AG09309 (cell line): ENCODE measurements around the gene RABGAP1.

ENCODE experiments used
- DNase-seq: peaks from one replicate; pipeline ENCODE4 v3.0.0-alpha.2; 2010; ENCODE audit warnings: low read depth
- H3K4me3 ChIP-seq: 2 replicates; pipeline ENCODE4 v1.5.1; 2011; ENCODE audit warnings: mild to moderate bottlenecking, low read depth, low read length, moderate library complexity; ENCODE audit not compliant: control insufficient read depth
- TF ChIP-seq, protein P1 (sequence below): IDR thresholded peaks from 2 replicates; pipeline ENCODE4 v1.5.1; 2011; ENCODE audit warnings: mild to moderate bottlenecking, low read depth, low read length, inconsistent platforms; ENCODE audit not compliant: insufficient read depth, control insufficient read depth; ENCODE audit errors: missing control alignments

RABGAP1 gene

DNA sequence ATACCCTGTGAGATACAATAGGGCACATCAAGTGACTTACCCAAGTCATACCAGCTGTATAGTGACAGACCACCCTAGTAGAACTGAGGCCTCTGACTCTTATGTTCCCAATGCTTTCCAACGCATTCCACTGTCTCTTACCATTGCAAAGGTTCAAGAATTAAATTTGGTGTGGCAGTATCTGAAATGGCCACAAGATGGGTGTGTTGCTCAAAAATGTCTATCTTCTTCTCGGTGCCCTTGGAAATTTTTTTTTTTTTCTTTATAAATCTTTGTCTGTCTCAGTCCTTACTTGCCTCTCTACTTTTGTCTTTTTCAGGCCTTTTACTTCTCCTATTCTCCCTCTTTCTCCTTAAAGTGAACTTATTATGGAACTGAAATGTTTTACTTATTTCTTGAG lies 141.0 kb downstream of the RABGAP1 start:
- no peak for DNase-seq
- no peak overlapping the region for H3K4me3 ChIP-seq
- TF ChIP-seq, protein P1, sequence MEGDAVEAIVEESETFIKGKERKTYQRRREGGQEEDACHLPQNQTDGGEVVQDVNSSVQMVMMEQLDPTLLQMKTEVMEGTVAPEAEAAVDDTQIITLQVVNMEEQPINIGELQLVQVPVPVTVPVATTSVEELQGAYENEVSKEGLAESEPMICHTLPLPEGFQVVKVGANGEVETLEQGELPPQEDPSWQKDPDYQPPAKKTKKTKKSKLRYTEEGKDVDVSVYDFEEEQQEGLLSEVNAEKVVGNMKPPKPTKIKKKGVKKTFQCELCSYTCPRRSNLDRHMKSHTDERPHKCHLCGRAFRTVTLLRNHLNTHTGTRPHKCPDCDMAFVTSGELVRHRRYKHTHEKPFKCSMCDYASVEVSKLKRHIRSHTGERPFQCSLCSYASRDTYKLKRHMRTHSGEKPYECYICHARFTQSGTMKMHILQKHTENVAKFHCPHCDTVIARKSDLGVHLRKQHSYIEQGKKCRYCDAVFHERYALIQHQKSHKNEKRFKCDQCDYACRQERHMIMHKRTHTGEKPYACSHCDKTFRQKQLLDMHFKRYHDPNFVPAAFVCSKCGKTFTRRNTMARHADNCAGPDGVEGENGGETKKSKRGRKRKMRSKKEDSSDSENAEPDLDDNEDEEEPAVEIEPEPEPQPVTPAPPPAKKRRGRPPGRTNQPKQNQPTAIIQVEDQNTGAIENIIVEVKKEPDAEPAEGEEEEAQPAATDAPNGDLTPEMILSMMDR, result peak; percentile 63

DNA sequence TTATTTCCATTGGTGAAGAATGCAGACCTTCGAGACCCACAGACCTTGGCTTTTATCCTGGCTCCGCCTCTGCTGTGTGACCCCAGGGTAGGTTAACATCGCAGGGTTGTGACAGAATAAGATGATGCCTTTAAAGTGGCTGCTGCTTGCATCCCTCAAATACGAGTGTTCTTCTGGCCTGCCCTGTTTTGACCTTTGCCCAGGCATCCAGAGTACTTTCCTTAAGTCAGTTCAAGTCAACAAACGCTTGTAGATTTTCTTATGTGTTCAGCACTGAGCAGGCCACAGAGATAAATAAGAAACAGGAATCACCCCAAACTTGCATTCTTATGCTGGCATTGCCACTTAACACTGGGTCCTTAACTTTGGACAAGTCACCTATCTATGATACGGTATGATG lies 142.9 kb downstream of the RABGAP1 start:
- DNase-seq, result no peak
- H3K4me3 ChIP-seq, result no peak overlapping the region
- TF ChIP-seq, protein P1, result no peak

DNA sequence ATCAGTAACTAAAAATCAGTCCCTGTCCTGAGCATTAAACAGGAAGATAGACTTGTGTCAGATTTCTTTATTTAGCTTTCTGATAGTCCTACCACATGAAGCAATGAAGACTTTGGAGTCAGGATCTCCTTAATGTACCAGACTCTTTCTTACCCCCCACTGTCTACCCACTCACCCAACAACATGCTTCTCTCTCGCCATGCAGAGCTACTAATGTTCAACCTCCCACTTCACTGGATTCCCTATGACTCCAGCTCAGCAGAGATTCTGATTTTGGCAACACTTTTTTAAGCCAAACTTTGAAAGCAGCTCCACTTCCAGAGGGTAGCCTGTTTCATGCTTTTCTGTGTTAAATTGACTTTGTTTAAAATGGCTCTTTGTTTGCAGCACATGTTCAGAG lies 143.4 kb downstream of the RABGAP1 start:
- H3K4me3 ChIP-seq, result no peak overlapping the region
- TF ChIP-seq, protein P1, result no peak
- DNase-seq, result no peak

DNA sequence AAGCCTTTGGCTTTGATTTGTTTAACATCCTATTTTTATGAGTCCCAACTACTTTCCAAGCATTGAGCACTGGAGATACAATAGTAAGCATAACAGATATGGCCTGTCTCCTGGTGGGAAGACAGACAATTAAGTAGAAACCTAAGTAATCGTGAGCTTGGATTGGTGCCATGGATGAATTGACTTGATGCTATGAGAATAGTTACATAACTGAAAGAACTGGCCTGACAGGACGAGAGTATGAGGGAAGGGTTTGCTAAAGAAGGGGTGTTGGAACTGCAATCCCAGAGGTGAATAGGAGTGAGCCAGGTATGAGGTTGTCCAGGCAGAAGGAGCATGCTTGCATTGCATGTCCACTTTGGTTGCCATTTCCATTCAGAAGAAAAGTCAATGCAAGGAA lies 145.1 kb downstream of the RABGAP1 start:
- DNase-seq, result no peak
- TF ChIP-seq, protein P1, result no peak
- no peak overlapping the region for H3K4me3 ChIP-seq

DNA sequence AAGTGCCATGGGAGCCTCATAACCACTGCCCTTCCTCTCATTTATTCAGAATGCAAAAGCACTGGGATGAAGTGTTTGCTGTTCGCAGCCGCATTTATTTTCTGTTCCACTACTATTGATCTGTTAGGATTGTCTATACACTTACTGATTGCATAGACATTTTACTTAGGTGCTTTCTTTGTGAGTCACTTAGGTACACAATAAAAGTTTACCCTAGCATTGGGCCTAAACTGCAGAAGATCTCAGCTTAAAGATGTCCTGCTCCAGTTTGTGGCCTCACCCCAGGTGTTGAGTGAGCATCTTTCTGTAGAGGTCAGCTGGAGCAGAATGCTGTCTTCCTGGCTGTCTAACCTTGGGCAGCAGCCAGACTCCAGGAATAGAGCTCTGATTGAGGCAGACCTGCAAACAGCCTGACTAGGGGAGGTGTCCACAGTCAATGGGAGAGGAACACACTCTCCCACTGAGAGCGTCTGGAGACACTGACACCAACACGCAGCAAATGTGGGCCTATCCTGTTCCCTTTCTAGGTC lies 146.6 kb downstream of the RABGAP1 start:
- TF ChIP-seq, protein P1, result no peak
- DNase-seq, result no peak

DNA sequence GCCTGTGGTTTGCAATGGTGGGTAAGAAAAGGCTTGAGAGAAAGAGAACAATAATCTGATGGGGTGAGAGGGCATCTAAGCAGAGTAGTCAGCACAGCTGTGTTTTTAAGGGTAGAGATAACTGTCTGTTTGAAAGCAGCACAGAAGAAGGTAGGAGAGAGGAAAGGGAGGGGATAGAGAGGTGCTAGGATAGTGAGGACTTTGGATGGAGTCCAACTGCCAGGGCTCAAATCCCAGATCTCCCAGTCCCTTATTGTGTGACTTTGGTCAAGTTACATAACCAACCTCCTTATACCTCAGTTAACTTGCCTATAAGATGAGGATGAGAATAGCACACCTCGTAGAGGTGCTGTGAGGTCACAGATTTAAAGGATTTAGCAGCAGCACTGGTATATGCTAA lies 148.2 kb downstream of the RABGAP1 start:
- H3K4me3 ChIP-seq, result no peak overlapping the region
- TF ChIP-seq, protein P1, result no peak
- no peak for DNase-seq

More for the DNA sequence above, 146.6 kb downstream of the RABGAP1 start:
- H3K4me3 ChIP-seq, result no peak overlapping the region

DNA sequence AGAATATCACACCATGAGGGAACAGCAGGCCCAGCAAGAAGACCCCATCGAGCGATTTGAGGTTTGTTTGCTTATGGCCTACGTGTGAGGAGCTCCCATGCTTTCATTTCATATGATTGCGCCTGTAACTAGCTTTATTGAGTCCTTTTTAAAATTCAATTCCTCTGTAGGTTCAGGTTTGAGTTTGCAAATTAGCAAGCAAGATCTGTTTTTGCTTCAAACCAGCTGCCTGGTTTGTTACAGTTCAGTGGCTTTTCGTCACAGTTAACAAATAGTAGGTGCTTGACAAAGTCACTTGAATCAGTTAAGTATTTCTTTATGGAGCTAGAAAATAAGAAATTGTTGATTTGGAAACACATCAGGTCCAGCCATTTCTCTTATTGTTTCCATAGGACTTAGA lies 149.0 kb downstream of the RABGAP1 start:
- TF ChIP-seq, protein P1, result no peak
- DNase-seq, result no peak
- no peak overlapping the region for H3K4me3 ChIP-seq
